ENCODE data around the gene UBXN11.

The UBXN11 gene

GRCh38 chr1:26278724-26279455 lies 27.5 kb downstream of the UBXN11 start:
- in situ Hi-C loops (cut with MboI; ENCODE audit: low pct_unique_long_range_greater_than_20kb, low sequenced_read_pairs, unreplicated experiment) = no loop called here
- TF ChIP-seq, protein P1, sequence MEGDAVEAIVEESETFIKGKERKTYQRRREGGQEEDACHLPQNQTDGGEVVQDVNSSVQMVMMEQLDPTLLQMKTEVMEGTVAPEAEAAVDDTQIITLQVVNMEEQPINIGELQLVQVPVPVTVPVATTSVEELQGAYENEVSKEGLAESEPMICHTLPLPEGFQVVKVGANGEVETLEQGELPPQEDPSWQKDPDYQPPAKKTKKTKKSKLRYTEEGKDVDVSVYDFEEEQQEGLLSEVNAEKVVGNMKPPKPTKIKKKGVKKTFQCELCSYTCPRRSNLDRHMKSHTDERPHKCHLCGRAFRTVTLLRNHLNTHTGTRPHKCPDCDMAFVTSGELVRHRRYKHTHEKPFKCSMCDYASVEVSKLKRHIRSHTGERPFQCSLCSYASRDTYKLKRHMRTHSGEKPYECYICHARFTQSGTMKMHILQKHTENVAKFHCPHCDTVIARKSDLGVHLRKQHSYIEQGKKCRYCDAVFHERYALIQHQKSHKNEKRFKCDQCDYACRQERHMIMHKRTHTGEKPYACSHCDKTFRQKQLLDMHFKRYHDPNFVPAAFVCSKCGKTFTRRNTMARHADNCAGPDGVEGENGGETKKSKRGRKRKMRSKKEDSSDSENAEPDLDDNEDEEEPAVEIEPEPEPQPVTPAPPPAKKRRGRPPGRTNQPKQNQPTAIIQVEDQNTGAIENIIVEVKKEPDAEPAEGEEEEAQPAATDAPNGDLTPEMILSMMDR (IDR thresholded peaks at IDR 0.05; ENCODE audit: extremely low read depth, insufficient read depth, missing control alignments) = no peak
- no peak for DNase-seq (ENCODE audit: low spot score)

- no peak for DNase-seq (ENCODE audit: low spot score)
- in situ Hi-C loops (cut with MboI; ENCODE audit: low pct_unique_long_range_greater_than_20kb, low sequenced_read_pairs, unreplicated experiment) = no loop called here
- TF ChIP-seq, protein P1 (IDR thresholded peaks at IDR 0.05; ENCODE audit: extremely low read depth, insufficient read depth, missing control alignments) = no peak
These were observed 28.1 kb downstream of the UBXN11 start for GRCh38 chr1:26278303-26278702.

GRCh38 chr1:26277719-26278118 lies 28.7 kb downstream of the UBXN11 start:
- in situ Hi-C loops (cut with MboI; ENCODE audit: low pct_unique_long_range_greater_than_20kb, low sequenced_read_pairs, unreplicated experiment) = no loop called here
- DNase-seq (ENCODE audit: low spot score) = no peak
- TF ChIP-seq, protein P1 (IDR thresholded peaks at IDR 0.05; ENCODE audit: extremely low read depth, insufficient read depth, missing control alignments) = no peak

DNA sequence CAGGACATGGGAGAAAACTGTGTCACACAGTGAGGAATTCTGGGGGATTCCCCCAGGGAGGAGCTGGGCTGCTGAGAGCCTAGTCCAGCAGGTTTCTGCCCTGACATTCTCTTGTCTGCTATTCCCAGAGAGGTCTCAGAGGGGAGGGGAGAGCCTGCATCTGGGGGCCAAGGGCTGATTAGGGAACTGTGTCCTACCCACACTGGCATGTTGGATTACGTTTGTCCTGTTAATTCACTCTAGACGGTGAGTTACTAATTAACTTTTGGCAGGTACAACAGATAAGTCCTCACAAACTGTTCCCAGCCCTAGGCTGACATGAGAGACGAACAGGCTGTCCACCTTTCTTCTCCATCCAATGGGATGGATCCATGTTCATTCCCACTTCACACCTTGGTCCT lies 29.2 kb downstream of the UBXN11 start:
- no peak for DNase-seq (ENCODE audit: low spot score)
- TF ChIP-seq, protein P1 (IDR thresholded peaks at IDR 0.05; ENCODE audit: extremely low read depth, insufficient read depth, missing control alignments) = no peak
- in situ Hi-C loops (cut with MboI; ENCODE audit: low pct_unique_long_range_greater_than_20kb, low sequenced_read_pairs, unreplicated experiment) = no loop called here

DNA sequence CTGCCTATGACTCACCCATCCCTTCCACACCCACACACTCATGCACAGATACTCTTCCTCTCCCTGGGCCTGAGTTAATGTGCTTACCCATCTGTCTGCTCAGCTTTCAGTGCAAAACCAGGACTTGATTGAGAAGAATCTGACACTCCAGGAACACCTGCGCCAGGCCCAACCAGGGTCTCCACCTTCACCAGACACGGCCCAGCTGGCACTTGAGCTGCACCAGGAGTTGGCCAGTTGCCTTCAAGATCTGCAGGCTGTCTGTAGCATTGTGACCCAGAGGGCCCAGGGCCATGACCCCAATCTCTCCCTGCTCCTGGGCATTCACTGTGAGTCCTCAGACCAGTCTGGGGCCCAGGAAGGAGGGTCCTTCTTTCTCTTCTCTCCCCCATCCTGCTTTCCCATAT lies 30.0 kb downstream of the UBXN11 start:
- TF ChIP-seq, protein P1 (IDR thresholded peaks at IDR 0.05; ENCODE audit: extremely low read depth, insufficient read depth, missing control alignments) = no peak
- in situ Hi-C loops (cut with MboI; ENCODE audit: low pct_unique_long_range_greater_than_20kb, low sequenced_read_pairs, unreplicated experiment) = no loop called here

DNA sequence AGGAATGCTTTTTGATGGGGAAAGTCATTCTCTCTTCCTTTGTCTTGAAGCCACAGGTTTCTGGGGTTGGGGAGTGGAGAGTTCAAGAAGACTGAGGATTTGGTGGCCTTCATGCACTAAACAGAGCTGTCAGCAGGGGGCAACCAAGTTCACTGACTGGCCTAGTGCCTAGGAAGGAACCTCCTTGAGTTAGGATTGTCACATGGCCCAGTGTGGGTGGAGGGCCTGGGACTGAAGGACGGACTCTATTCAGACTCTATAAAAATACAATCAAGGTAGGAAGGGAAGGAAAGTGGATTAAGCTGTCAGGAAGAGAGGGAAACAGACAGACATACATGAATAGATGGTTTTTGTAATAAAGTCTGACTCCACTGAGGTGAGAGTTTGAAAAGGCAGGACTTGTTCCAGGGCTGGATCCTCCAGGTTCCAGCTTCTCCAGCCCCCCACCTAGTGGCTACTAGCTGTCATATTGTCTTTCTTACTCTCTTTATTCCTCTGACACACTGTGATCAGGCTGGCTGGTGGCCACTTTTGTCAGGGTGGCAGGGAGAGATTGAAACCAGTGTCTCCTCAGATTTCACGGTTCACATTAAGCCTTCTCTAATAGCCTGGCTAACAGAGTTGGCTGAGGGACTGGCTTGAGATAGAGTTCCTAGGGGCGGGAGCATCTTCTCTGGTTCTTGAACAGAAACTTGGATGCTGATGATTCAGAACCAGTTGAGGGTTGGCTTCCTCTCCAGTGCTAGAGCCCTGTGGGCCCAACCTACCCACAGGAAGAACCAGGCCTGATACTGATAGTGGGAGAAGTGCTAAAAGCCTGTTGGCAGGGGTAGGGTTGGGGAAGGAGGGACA lies 30.6 kb downstream of the UBXN11 start:
- in situ Hi-C loops (cut with MboI; ENCODE audit: low pct_unique_long_range_greater_than_20kb, low sequenced_read_pairs, unreplicated experiment) = no loop called here
- TF ChIP-seq, protein P1 (IDR thresholded peaks at IDR 0.05; ENCODE audit: extremely low read depth, insufficient read depth, missing control alignments) = peak; percentile 83
- peak; percentile 76 for DNase-seq (ENCODE audit: low spot score)

More for the DNA sequence above, 30.0 kb downstream of the UBXN11 start:
- no peak for DNase-seq (ENCODE audit: low spot score)
